ENCODE measurements around the gene TYMP. TPM values are rescaled to one million over a fixed set of nuclear protein-coding genes. Genes with fewer than 3 reads are reported as not detected.

The TYMP gene
- total RNA-seq, 2 experiments from 2014 or later = 86.3 to 94.5 TPM

DNA sequence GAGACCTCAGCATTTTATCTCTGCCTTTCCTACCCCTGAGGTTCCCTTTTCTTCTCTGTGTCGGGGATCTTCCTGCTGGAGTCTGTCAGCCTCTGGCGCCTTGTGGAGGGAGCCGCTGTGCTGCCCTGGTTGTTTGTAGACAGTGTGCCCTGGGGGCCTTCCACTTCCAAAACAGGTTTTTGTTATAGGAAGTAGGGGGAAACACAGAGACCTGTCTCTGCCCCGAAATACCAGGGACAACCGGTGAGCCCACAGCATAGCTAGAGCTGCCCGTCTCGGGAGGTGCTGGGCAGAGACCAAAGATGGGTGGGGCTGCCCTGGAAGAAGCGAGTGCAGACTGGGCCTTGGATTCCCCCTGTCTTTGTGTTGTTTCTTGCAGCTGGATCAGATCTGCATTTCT is 13.7 kb downstream of the TYMP start:
- no peak overlapping the region for H3K4me3 Mint-ChIP-seq
- DNase-seq = no peak
- no peaks in the 10 kb centered on the region for H3K27me3 Mint-ChIP-seq
- POLR2A ChIA-PET = interaction anchor here (1.0 kb wide), 1 partner anchor 8 kb away, joined by 3 read pairs; the partner anchor contains the start of genes LMF2 and NCAPH2
- H3K27ac Mint-ChIP-seq = no peak overlapping the region
- ATAC-seq (ENCODE audit: low read depth) = no peak
- H3K9me3 Mint-ChIP-seq = no peaks in the 10 kb centered on the region
- peaks cover 17% of the 10 kb centered on the region for H3K36me3 Mint-ChIP-seq
- H3K4me1 Mint-ChIP-seq = peaks cover 12% of the 10 kb centered on the region

DNA sequence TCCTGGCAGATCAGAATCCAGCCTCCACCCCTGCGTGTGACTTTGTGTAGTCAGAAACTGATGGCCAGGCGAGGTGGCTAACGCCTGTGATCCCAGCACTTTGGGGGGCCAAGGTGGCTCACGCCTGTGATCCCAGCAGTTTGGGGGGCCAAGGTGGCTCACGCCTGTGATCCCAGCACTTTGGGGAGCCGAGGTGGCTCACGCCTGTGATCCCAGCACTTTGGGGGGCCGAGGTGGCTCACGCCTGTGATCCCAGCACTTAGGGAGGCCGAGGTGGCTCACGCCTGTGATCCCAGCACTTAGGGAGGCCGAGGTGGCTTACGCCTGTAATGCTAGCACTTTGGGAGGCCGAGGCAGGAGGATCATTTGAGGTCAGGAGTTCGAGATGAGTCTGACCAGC is 16.6 kb downstream of the TYMP start:
- Mint-ChIP-seq H3K27me3 (no peaks in the 10 kb centered on the region), H3K4me3 (no peak overlapping the region), H3K9me3 (no peaks in the 10 kb centered on the region), H3K4me1 (peaks cover 22% of the 10 kb centered on the region), H3K27ac (no peak overlapping the region), H3K36me3 (peaks cover 10% of the 10 kb centered on the region)
- POLR2A ChIA-PET = interaction anchor here (2.5 to 6.1 kb wide), 2 partner anchors 11 to 13 kb away, joined by 13 to 175 read pairs; partner anchors contain the start of gene SCO2
- ATAC-seq (ENCODE audit: low read depth) (no peak), DNase-seq (no peak)

DNA sequence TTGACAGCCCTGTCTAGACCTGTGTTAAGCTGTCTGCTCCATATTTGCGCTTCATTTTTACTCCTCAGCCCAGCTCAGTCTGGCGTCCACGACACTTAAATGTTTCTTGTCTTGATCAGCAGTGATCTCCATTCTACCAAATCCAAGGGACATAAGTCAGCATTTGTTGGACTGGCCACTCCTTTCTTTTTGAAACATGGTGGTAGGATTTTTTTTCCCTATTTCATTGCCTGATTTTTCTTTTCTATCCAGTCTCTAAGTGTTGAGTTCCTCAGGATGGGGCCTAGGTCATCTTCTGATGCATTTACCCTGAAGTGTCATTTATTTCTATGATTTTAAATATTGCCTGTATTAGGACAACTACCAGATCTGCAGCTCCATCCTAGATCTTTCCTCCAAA is 20.9 kb downstream of the TYMP start:
- H3K27ac Mint-ChIP-seq = peak overlapping the region; percentile 91
- no peaks in the 10 kb centered on the region for H3K9me3 Mint-ChIP-seq
- DNase-seq = no peak
- POLR2A ChIA-PET = interaction anchor here (1.0 to 6.1 kb wide), 13 partner anchors 9 to 318 kb away, joined by 3 to 175 read pairs (median 7); partner anchors contain the start of genes ADM2, HDAC10, SCO2 and SYCE3
- H3K27me3 Mint-ChIP-seq = no peaks in the 10 kb centered on the region
- ATAC-seq (ENCODE audit: low read depth) = no peak
- H3K4me1 Mint-ChIP-seq = peaks cover 14% of the 10 kb centered on the region
- peak overlapping the region; percentile 89 for H3K4me3 Mint-ChIP-seq
- H3K36me3 Mint-ChIP-seq = peaks cover 5% of the 10 kb centered on the region

DNA sequence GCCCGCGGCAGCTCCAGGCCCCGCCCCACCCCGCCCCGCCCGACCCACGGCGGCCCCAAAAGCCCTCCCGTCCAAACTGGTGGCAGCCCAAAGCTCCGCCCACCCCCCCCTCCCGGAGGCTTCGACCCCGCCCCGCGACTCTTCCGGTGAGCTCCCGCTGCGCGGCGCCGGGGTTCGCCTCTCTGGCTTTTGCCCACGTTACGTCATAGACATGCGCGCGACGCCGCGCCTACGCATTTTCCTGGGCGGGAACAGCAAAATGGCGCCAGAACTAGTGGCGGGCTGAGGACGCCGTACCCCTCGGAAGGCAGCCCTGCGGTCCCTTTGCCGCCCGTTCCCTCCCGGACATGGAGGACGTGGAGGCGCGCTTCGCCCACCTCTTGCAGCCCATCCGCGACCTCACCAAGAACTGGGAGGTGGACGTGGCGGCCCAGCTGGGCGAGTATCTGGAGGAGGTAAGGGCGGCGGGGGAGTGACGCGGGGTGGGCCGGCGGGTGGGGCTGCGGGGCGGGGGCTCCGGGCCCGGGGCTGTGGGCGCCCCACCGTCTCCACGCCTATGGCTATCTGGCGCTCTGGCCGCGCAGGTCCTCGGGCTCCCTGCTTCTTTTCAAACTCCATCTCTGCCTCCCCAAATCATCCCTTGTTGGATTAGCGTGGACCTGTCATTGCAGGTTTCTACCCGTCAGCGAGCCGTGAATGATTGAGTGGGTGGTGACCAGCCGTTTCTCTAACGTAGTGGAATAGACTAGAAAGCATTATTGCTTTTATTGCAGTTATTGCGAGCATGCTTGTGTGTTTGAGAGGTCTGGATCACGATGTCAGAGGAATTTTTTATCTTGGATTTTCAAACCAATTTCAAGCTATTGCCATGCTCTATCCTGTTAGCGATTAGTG is 21.6 kb downstream of the TYMP start, which contains the start of gene NCAPH2:
TSS of gene NCAPH2 (plus strand) at position 234 of the 894 bp plus-strand sequence. CDS start at position 348, 114 bp downstream.
- peak within 1 kb of the TSS; percentile 92 for H3K27ac Mint-ChIP-seq
- H3K27me3 Mint-ChIP-seq = no peaks in the 10 kb centered on the region
- DNase-seq (peak; percentile 98), ATAC-seq (ENCODE audit: low read depth) (peak; percentile 72)
- H3K4me3 Mint-ChIP-seq = peak within 1 kb of the TSS; percentile 97
- H3K9me3 Mint-ChIP-seq = no peaks in the 10 kb centered on the region
- H3K36me3 Mint-ChIP-seq = peaks cover 5% of the 10 kb centered on the region
- H3K4me1 Mint-ChIP-seq = peaks cover 14% of the 10 kb centered on the region
- POLR2A ChIA-PET = interaction anchor here (0.5 to 6.1 kb wide), 36 partner anchors 8 to 457 kb away, joined by 3 to 175 read pairs (median 4); partner anchors contain the start of genes ADM2, CHKB, HDAC10 and KLHDC7B

DNA sequence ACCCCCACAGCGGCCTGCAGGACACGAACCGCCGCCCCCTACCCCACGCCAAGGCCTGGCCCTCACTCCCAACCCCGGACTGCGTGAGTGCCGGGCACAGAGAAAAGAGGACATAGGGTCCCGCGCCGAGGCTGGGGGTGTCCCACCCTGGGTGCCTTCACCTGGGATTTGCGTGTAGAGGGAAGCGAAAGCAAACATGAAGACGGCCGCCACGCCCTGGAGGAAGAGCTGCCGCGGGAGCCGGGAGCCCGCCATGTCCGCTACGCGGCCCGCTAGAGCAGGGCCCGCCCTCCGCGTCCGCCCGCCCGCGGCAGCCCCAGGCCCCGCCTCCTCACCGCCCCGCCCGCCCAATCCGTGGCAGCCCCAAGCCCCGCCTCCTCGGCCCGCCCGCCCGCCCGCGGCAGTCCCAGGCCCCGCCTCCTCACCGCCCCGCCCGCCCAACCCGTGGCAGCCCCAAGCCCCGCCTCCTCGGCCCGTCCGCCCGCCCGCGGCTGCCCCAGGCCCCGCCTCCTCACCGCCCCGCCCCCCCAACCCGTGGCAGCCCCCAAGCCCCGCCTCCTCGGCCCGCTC is 22.3 kb downstream of the TYMP start, which contains the start of gene LMF2:
TSS of gene LMF2 (minus strand) at position 282 of the 570 bp plus-strand sequence. CDS start at position 255, 27 bp downstream.
- POLR2A ChIA-PET = interaction anchor here (0.5 to 6.1 kb wide), 34 partner anchors 9 to 456 kb away, joined by 3 to 175 read pairs (median 4); partner anchors contain the start of genes ADM2, CHKB, HDAC10 and KLHDC7B
- peaks cover 14% of the 10 kb centered on the region for H3K4me1 Mint-ChIP-seq
- peaks cover 5% of the 10 kb centered on the region for H3K36me3 Mint-ChIP-seq
- H3K9me3 Mint-ChIP-seq = no peaks in the 10 kb centered on the region
- DNase-seq = peak; percentile 96
- H3K27ac Mint-ChIP-seq = peak within 1 kb of the TSS; percentile 92
- peak; percentile 78 for ATAC-seq (ENCODE audit: low read depth)
- no peaks in the 10 kb centered on the region for H3K27me3 Mint-ChIP-seq
- H3K4me3 Mint-ChIP-seq = peak within 1 kb of the TSS; percentile 97

DNA sequence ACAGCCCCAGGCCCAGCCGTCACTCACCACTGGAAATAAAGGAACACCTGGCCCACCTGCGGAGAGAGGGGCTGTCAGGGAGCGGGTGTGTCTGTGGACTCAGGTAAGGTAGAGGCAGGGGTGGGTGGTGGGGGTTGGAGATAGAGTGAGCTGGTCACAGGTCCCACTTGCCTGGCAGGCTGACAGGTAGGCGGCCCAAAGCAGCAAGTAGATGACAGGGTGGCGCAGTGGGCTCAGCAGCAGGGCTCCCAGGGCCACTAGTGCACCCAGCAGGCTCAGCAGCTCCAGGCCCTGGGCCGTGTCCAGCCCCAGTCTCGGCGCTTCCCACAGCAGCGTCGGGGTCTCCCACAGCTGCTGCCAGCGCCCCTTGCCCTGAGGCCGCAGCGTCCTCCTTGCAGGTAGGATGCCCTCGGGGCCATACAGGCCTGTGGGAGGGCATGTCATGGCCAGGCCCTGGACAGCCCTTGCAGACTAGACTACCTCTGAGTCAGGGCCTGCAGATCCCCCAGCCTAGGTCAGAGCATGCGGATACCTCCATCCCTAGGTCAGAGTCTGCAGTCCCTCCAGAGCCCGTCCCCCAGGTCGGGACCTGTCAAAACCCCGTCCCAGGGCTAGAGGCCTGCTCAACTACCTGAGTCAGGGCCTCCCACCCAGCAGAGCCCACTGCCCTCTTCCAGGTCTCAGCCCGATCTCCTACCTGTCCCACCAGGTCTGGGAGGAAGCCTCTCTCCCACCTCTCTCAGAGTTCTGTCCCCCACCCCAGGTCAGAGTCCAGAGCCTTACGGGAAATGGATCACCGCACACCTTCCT is 23.0 kb downstream of the TYMP start:
- POLR2A ChIA-PET = interaction anchor here (0.9 to 6.1 kb wide), 7 partner anchors 17 to 120 kb away, joined by 3 to 175 read pairs (median 12); partner anchors contain the start of genes SCO2 and TYMP
- peak; percentile 4 for ATAC-seq (ENCODE audit: low read depth)
- no peaks in the 10 kb centered on the region for H3K27me3 Mint-ChIP-seq

DNA sequence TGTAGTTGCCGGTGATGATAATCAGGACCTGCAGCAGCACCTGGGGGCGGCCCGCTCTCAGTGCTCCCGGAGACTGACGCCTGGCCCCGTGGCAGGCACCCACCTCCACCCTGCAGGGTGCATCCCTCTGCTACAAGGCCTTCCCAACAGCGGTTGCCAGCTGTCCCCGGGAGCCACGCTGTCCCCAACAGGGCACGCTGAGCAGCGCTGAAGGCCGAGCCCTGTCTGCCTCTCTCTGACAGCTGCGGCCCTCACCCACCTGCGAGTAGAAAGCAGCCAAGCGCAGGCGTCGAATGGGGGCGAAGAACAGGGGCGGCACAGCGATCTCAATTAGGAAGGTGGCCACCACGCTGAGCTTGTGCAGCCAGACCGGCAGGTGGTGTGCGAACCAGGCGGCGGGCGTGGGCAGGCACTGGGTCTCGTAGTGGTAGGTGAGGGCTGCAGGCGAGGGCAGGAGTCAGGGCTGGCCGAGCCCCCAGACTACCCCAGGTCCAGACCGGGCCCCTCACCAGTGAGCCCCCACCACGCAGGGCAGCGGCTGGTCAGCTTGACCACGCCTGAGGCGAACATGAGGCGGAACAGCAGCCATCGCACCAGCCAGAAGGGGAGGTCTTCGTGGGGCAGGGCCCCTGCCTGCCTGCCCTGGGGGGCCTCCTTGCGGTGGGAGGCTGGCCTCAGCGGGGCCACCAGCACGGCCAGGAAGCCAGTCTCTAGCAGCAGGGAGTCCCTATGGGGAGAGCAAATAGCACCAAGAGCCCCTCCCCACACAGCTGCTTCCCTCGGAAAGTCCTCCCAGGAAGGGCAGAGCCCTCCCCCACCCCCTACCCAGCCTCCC is 23.8 kb downstream of the TYMP start:
- POLR2A ChIA-PET = interaction anchor here (0.9 to 1.9 kb wide), 2 partner anchors 35 to 42 kb away, joined by 3 to 7 read pairs; no protein-coding TSS in a partner anchor
- H3K9me3 Mint-ChIP-seq = no peaks in the 10 kb centered on the region
- peak overlapping the region; percentile 97 for H3K4me3 Mint-ChIP-seq
- H3K27me3 Mint-ChIP-seq = no peaks in the 10 kb centered on the region
- DNase-seq (peak; percentile 33), ATAC-seq (ENCODE audit: low read depth) (no peak)
- peaks cover 10% of the 10 kb centered on the region for H3K4me1 Mint-ChIP-seq
- peak overlapping the region; percentile 45 for H3K27ac Mint-ChIP-seq
- no peaks in the 10 kb centered on the region for H3K36me3 Mint-ChIP-seq

More for the DNA sequence above, 23.0 kb downstream of the TYMP start:
- Mint-ChIP-seq H3K9me3 (no peaks in the 10 kb centered on the region), H3K4me1 (peaks cover 10% of the 10 kb centered on the region), H3K4me3 (peak overlapping the region; percentile 97), H3K27ac (peak overlapping the region; percentile 92), H3K36me3 (no peaks in the 10 kb centered on the region)
- no peak for DNase-seq

DNA sequence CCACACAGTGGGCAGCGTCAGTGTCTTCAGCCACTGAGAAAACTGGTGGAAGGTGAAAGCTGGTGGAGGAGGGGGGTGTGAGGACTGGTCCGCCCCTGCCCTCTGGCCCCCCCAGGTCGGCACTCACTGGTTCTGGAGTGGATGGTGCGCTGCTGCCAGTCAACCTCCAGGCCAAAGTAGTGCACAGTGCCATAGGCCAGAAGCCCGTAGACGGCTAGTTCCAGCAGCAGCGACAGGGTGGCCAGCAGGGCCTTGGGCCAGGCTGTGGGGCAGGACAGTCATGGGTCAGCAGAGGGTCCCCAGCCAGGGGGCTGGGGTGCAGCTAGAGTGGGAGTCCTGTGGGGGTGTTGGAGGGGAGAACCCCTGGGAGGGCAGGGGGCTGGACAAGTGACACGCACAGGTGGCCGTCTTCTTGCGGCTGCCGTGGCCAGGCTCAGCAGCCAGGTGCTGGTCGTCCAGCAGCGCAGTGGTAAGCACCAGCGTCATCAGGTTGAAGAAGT is 24.5 kb downstream of the TYMP start:
- POLR2A ChIA-PET = interaction anchor here (1.0 kb wide), 1 partner anchor 20 kb away, joined by 3 read pairs; the partner anchor contains the start of gene SCO2
- H3K27ac Mint-ChIP-seq = no peak overlapping the region
- DNase-seq = no peak

DNA sequence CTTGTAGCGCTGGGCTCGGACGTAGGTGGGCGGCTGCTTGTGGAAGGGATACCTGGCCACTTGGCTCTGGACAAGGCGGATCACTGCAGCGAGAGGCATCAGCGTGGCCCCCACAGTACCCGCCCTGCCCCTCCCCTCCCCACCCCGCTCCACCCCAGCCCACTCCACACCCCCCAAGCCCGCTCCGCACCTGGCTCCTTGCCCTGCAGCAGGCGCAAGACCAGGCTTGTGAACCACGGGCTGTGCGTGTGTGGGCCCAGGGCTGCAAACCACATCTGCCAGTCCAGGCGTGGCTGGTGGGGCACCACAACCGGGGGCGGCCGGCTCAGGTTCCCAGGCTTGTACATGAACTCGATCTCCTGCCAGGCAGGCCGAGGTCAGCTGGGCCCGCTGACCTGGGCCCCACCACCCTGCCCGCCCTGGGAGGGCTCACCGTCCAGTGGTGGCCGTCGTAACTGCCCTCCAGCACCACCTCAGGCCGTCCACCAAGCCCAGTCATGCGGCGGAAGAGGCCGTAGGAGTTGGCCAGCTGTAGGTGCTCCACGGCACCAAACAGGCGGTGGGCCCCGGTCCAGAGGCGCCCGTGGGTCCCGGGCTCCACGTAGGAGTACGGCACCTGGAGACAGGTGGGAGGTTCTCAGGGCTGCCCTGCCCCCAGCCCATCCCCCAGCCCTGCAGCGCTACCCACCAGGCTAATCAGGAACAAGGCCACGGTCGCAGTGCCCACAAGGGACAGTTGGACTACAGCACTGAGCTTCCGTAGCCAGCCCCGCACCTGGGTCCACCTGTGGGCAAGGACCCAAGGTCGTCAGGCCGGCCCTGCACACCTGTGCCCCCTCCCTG is 25.2 kb downstream of the TYMP start:
- Mint-ChIP-seq H3K27me3 (no peaks in the 10 kb centered on the region), H3K27ac (no peak overlapping the region), H3K36me3 (no peaks in the 10 kb centered on the region), H3K4me1 (peaks cover 9% of the 10 kb centered on the region), H3K4me3 (no peak overlapping the region), H3K9me3 (no peaks in the 10 kb centered on the region)
- POLR2A ChIA-PET = interaction anchor here (1.0 kb wide), 1 partner anchor 21 kb away, joined by 3 read pairs; the partner anchor contains the start of gene SCO2
- ATAC-seq (ENCODE audit: low read depth) (no peak), DNase-seq (peak; percentile 35)

More for the DNA sequence above, 24.5 kb downstream of the TYMP start:
- peaks cover 10% of the 10 kb centered on the region for H3K4me1 Mint-ChIP-seq
- H3K27me3 Mint-ChIP-seq = no peaks in the 10 kb centered on the region
- peak overlapping the region; percentile 35 for H3K4me3 Mint-ChIP-seq
- H3K9me3 Mint-ChIP-seq = no peaks in the 10 kb centered on the region
- ATAC-seq (ENCODE audit: low read depth) = no peak
- no peaks in the 10 kb centered on the region for H3K36me3 Mint-ChIP-seq

DNA sequence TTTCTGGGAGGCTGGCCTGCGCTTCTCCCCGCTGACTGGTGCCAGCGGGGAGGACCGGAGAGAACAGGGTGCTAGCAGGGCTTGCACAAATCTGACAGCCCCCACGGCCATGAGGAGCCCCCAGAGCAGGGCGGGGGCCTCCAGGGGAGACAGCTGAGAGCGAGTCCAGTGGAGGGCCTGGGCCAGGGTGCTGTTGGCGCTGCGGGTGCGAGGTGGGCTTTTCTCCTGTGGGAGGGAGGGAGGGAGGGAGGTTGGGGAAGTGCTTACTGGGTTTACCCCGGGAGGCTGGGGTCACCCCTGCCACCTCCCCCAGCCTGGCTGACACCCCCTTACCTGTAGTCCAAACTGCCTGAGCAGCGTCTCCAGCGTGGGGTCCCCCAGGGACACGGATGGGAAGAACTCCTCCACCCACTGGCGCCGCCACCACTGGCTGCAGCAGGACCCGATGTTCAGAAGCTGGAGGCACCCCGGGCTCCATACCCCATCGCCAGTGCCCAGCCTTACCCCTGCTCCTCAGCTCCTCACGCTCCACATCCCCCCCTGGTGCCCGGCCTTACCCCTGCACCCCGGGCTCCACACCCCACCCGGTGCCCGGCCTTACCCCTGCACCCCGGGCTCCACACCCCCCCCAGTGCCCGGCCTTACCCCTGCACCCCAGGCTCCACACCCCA is 26.2 kb downstream of the TYMP start:
- Mint-ChIP-seq H3K27me3 (no peaks in the 10 kb centered on the region), H3K36me3 (no peaks in the 10 kb centered on the region), H3K9me3 (no peaks in the 10 kb centered on the region), H3K27ac (no peak overlapping the region), H3K4me3 (no peak overlapping the region), H3K4me1 (peaks cover 2% of the 10 kb centered on the region)
- DNase-seq (peak; percentile 43), ATAC-seq (ENCODE audit: low read depth) (no peak)
- POLR2A ChIA-PET = no interaction called here
